Measurements from ENCODE around the gene YIPF4.
"Not testable (repeated sequence)": the region's sequence is repeated elsewhere in the genome, so short reads cannot be mapped to it uniquely, and the experiment has no call there.

The YIPF4 gene

GRCh38 chr2:32290000-32290339, 12.3 kb downstream of the YIPF4 start:
- no peak for DNase-seq

GRCh38 chr2:32291746-32292145, 14.0 kb downstream of the YIPF4 start:
- no peak for DNase-seq

- DNase-seq = not testable (repeated sequence)
These were observed 15.8 kb downstream of the YIPF4 start for GRCh38 chr2:32293493-32293892.

- not testable (repeated sequence) for DNase-seq
These were observed 16.4 kb downstream of the YIPF4 start for GRCh38 chr2:32293966-32294562.

GRCh38 chr2:32310577-32310976, 32.9 kb downstream of the YIPF4 start:
- no peak for DNase-seq

GRCh38 chr2:32314886-32315285, 37.2 kb downstream of the YIPF4 start:
- DNase-seq = no peak

GRCh38 chr2:32328679-32329078, 51.0 kb downstream of the YIPF4 start:
- DNase-seq = not testable (repeated sequence)

- DNase-seq = not testable (repeated sequence)
These were observed 51.7 kb downstream of the YIPF4 start for GRCh38 chr2:32329180-32329980.

GRCh38 chr2:32330136-32330535, 52.4 kb downstream of the YIPF4 start:
- DNase-seq = no peak

GRCh38 chr2:32342801-32343200, 65.1 kb downstream of the YIPF4 start:
- no peak for DNase-seq

GRCh38 chr2:32350797-32351196, 73.1 kb downstream of the YIPF4 start:
- DNase-seq = not testable (repeated sequence)

GRCh38 chr2:32355976-32356680, 78.4 kb downstream of the YIPF4 start:
- no peak for DNase-seq

- peak; percentile 91 for DNase-seq
These were observed 79.1 kb downstream of the YIPF4 start, which contains the start of gene BIRC6 for GRCh38 chr2:32356681-32357317. Gene BIRC6 (plus strand): TSS chr2:32357023. CDS start chr2:32357162, 139 bp downstream.

GRCh38 chr2:32357318-32358110, 79.8 kb downstream of the YIPF4 start:
- no peak for DNase-seq

- DNase-seq = no peak
These were observed 80.4 kb downstream of the YIPF4 start for GRCh38 chr2:32358111-32358482.

GRCh38 chr2:32360416-32360815, 82.7 kb downstream of the YIPF4 start:
- DNase-seq = no peak

GRCh38 chr2:32362997-32363396, 85.3 kb downstream of the YIPF4 start:
- DNase-seq = not testable (repeated sequence)

GRCh38 chr2:32363597-32363996, 85.9 kb downstream of the YIPF4 start:
- no peak for DNase-seq

GRCh38 chr2:32364290-32364689, 86.6 kb downstream of the YIPF4 start:
- DNase-seq = not testable (repeated sequence)

GRCh38 chr2:32365679-32366078, 88.0 kb downstream of the YIPF4 start:
- DNase-seq = not testable (repeated sequence)

Data from 8988T (cell line).